ENCODE results near the gene NUDT2. TPM values are rescaled to one million over a fixed set of nuclear protein-coding genes. Genes with fewer than 3 reads are reported as not detected.
"Not testable (repeated sequence)": the region's sequence is repeated elsewhere in the genome, so short reads cannot be mapped to it uniquely, and the experiment has no call there.

The NUDT2 gene
- total and polyA plus RNA-seq, 4 donors: 13.6 to 38.3 (median 22.3) TPM

GRCh38 chr9:34338665-34339385 lies 9.5 kb downstream of the NUDT2 start:
- 60 to 63% methylated on average over 2 of the region's 2 CpGs for WGBS, 2 donors

GRCh38 chr9:34341659-34342295 lies 12.4 kb downstream of the NUDT2 start:
- Histone ChIP-seq H3K36me3 (ENCODE audit: control insufficient read depth in 1 of 2, insufficient read depth in 2 of 2, low read length in 1 of 2) (peaks cover 0 to 1% of the 10 kb centered on the region in 2 donors), H3K27me3 (ENCODE audit: control insufficient read depth in 1 of 2, insufficient read depth in 2 of 2, low read length in 1 of 2) (no peaks in the 10 kb centered on the region), H3K4me1 (ENCODE audit: control insufficient read depth in 1 of 2, insufficient read depth in 2 of 2, low read length in 2 of 2) (peaks cover 2 to 4% of the 10 kb centered on the region in 2 donors), H3K27ac (ENCODE audit: low read depth in 1 of 2, low read length in 2 of 2) (peak overlapping the region; percentile 38 to 73), H3K9me3 (ENCODE audit: control insufficient read depth, low read length) (no peaks in the 10 kb centered on the region), H3K4me3 (ENCODE audit: low read length in 2 of 2) (no peak overlapping the region)
- 51 to 53% methylated on average over 7 of the region's 7 CpGs for WGBS, 2 donors
- ATAC-seq (ENCODE audit: low FRiP score): peak; percentile 17
- intact Hi-C loops (cut with DNase I): loop anchor here in 1 of 2 donors (1.0 kb wide), 1 partner anchor 11 kb away; no protein-coding TSS in a partner anchor
- no peak for DNase-seq

More at GRCh38 chr9:34338665-34339385, 9.5 kb downstream of the NUDT2 start:
- no peaks in the 10 kb centered on the region for H3K9me3 ChIP-seq (ENCODE audit: control insufficient read depth, low read length)
- H3K4me1 ChIP-seq (ENCODE audit: control insufficient read depth in 1 of 2, insufficient read depth in 2 of 2, low read length in 2 of 2): peaks cover 2% of the 10 kb centered on the region in 2 donors
- peaks cover 0 to 1% of the 10 kb centered on the region in 2 donors for H3K36me3 ChIP-seq (ENCODE audit: control insufficient read depth in 1 of 2, insufficient read depth in 2 of 2, low read length in 1 of 2)
- no peak for ATAC-seq (ENCODE audit: low FRiP score)
- no peak overlapping the region for H3K27ac ChIP-seq (ENCODE audit: low read depth in 1 of 2, low read length in 2 of 2)
- H3K27me3 ChIP-seq (ENCODE audit: control insufficient read depth in 1 of 2, insufficient read depth in 2 of 2, low read length in 1 of 2): no peaks in the 10 kb centered on the region
- H3K4me3 ChIP-seq (ENCODE audit: low read length in 2 of 2): no peak overlapping the region
- no peak for DNase-seq
- intact Hi-C loops (cut with DNase I): loop anchor here (5.0 to 10.0 kb wide), 2 partner anchors 256 to 263 kb away; no protein-coding TSS in a partner anchor

GRCh38 chr9:34343090-34343489 lies 13.7 kb downstream of the NUDT2 start:
- DNase-seq (peak; percentile 87 to 91), ATAC-seq (ENCODE audit: low FRiP score) (peak; percentile 88)
- peaks cover 0 to 1% of the 10 kb centered on the region in 2 donors for H3K36me3 ChIP-seq (ENCODE audit: control insufficient read depth in 1 of 2, insufficient read depth in 2 of 2, low read length in 1 of 2)
- H3K4me3 ChIP-seq (ENCODE audit: low read length in 2 of 2): no peak overlapping the region
- intact Hi-C loops (cut with DNase I): no loop called here
- no peaks in the 10 kb centered on the region for H3K9me3 ChIP-seq (ENCODE audit: control insufficient read depth, low read length)
- H3K27ac ChIP-seq (ENCODE audit: low read depth in 1 of 2, low read length in 2 of 2): peak overlapping the region; percentile 46 to 97
- H3K4me1 ChIP-seq (ENCODE audit: control insufficient read depth in 1 of 2, insufficient read depth in 2 of 2, low read length in 2 of 2): peaks cover 2 to 4% of the 10 kb centered on the region in 2 donors
- H3K27me3 ChIP-seq (ENCODE audit: control insufficient read depth in 1 of 2, insufficient read depth in 2 of 2, low read length in 1 of 2): no peaks in the 10 kb centered on the region
- WGBS, 2 donors: 8 to 10% methylated on average over 5 of the region's 5 CpGs

GRCh38 chr9:34343605-34344004 lies 14.2 kb downstream of the NUDT2 start:
- Histone ChIP-seq H3K36me3 (ENCODE audit: control insufficient read depth in 1 of 2, insufficient read depth in 2 of 2, low read length in 1 of 2) (peaks cover 0 to 1% of the 10 kb centered on the region in 2 donors), H3K4me3 (ENCODE audit: low read length in 2 of 2) (no peak overlapping the region), H3K4me1 (ENCODE audit: control insufficient read depth in 1 of 2, insufficient read depth in 2 of 2, low read length in 2 of 2) (peaks cover 2 to 4% of the 10 kb centered on the region in 2 donors), H3K27me3 (ENCODE audit: control insufficient read depth in 1 of 2, insufficient read depth in 2 of 2, low read length in 1 of 2) (no peaks in the 10 kb centered on the region), H3K27ac (ENCODE audit: low read depth in 1 of 2, low read length in 2 of 2) (peak overlapping the region; percentile 46 to 89), H3K9me3 (ENCODE audit: control insufficient read depth, low read length) (no peaks in the 10 kb centered on the region)
- ATAC-seq (ENCODE audit: low FRiP score) (no peak), DNase-seq (no peak)
- 6 to 12% methylated on average over 1 of the region's 1 CpG for WGBS, 2 donors
- intact Hi-C loops (cut with DNase I): no loop called here

DNA sequence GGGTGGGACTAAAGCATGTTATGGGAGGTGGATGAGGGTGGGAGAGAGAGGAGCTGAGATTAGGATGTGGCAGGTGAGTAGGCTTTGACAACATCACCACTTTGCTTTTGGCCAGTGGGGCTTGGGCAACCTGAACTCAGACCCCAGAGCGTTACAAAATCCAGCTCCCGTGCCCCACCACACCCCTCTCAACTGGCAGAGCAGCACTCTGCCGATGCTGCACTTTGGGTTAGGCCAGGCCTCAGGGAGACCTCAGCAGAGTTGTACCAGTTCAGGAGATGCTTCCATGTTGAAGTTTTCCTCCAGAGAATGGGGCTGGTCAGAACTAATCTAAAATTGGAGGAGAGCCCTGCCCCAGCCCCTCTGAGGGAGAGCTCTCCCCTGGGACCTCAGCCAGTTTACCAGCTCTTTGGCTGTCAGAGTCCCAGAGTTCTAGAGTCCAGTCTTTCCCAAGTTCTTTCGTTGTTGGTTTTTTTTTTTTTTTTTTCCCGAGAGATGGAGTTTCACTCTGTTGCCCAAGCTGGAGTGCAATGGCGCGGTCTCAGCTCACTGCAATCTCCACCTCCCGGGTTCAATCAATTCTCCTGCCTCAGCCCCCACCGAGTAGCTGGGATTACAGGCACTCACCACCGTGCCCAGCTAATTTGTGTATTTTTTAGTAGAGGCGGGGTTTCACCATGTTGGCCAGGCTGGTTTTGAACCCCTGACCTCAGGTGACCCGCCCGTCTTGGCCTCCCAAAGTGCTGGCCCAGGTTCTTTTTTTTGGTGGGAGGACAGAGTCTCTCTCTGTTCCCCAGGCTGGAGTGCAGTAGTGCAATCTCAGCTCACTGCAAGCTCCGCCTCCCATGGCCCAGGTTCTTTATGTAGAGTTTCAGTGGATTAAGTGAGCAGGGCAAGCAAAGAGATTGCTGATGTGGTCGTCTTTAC lies 17.8 kb downstream of the NUDT2 start:
- intact Hi-C loops (cut with DNase I): no loop called here
- ATAC-seq (ENCODE audit: low FRiP score) (no peak), DNase-seq (no peak)
- Histone ChIP-seq H3K4me1 (ENCODE audit: control insufficient read depth in 1 of 2, insufficient read depth in 2 of 2, low read length in 2 of 2) (peaks cover 2 to 4% of the 10 kb centered on the region in 2 donors), H3K27me3 (ENCODE audit: control insufficient read depth in 1 of 2, insufficient read depth in 2 of 2, low read length in 1 of 2) (no peaks in the 10 kb centered on the region), H3K36me3 (ENCODE audit: control insufficient read depth in 1 of 2, insufficient read depth in 2 of 2, low read length in 1 of 2) (no peaks in the 10 kb centered on the region), H3K4me3 (ENCODE audit: low read length in 2 of 2) (no peak overlapping the region), H3K27ac (ENCODE audit: low read depth in 1 of 2, low read length in 2 of 2) (peak overlapping the region; percentile 46 to 73), H3K9me3 (ENCODE audit: control insufficient read depth, low read length) (no peaks in the 10 kb centered on the region)
- WGBS, 2 donors: 40 to 53% methylated on average over 15 of the region's 15 CpGs

DNA sequence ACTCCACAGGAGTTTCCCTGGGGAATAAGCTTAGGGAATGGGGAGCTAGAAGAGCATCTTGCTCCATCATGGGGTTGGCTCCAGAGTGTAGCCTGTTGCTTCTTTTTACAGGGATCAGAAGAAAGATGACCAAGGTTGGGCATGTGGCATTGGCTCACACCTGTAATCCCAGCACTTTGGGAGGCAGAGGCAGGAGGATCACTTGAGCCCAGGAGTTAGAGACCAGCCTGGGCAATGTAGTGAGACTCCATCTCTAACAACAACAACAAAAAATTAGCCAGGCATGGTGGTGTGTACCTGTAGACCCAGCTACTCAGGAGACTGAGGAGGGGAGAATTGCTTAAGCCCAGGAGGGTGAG lies 18.4 kb downstream of the NUDT2 start:
- Histone ChIP-seq H3K4me1 (ENCODE audit: control insufficient read depth in 1 of 2, insufficient read depth in 2 of 2, low read length in 2 of 2) (peaks cover 2 to 4% of the 10 kb centered on the region in 2 donors), H3K27ac (ENCODE audit: low read depth in 1 of 2, low read length in 2 of 2) (no peak overlapping the region), H3K36me3 (ENCODE audit: control insufficient read depth in 1 of 2, insufficient read depth in 2 of 2, low read length in 1 of 2) (no peaks in the 10 kb centered on the region), H3K4me3 (ENCODE audit: low read length in 2 of 2) (no peak overlapping the region), H3K9me3 (ENCODE audit: control insufficient read depth, low read length) (no peaks in the 10 kb centered on the region), H3K27me3 (ENCODE audit: control insufficient read depth in 1 of 2, insufficient read depth in 2 of 2, low read length in 1 of 2) (no peaks in the 10 kb centered on the region)
- intact Hi-C loops (cut with DNase I): no loop called here
- no peak for DNase-seq
- ATAC-seq (ENCODE audit: low FRiP score): no peak

DNA sequence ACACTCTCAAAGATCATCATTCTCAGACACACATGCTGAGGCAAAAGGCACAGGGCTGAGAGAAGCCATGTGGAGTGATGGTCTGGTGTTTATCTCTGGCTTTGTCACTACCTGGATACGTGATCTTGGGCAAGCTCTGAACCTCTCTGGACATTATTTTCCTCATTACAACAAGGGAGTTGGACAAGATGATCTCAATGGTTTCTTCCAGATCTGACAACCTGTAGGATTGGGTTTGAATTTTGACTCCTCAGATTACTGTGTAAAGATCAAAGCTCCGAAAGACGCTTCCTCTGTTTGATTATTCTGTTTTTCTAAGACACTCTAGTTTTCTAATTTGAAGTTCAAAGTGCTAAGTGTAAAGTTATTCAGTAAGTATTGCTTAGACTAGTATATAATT lies 20.0 kb downstream of the NUDT2 start:
- H3K27ac ChIP-seq (ENCODE audit: low read depth in 1 of 2, low read length in 2 of 2): no peak overlapping the region
- H3K27me3 ChIP-seq (ENCODE audit: control insufficient read depth in 1 of 2, insufficient read depth in 2 of 2, low read length in 1 of 2): no peaks in the 10 kb centered on the region
- ATAC-seq (ENCODE audit: low FRiP score) (no peak), DNase-seq (no peak)
- intact Hi-C loops (cut with DNase I): no loop called here
- peaks cover 0 to 2% of the 10 kb centered on the region in 2 donors for H3K4me1 ChIP-seq (ENCODE audit: control insufficient read depth in 1 of 2, insufficient read depth in 2 of 2, low read length in 2 of 2)
- H3K36me3 ChIP-seq (ENCODE audit: control insufficient read depth in 1 of 2, insufficient read depth in 2 of 2, low read length in 1 of 2): no peaks in the 10 kb centered on the region
- H3K9me3 ChIP-seq (ENCODE audit: control insufficient read depth, low read length): no peaks in the 10 kb centered on the region
- H3K4me3 ChIP-seq (ENCODE audit: low read length in 2 of 2): no peak overlapping the region
- 93 to 98% methylated on average over 3 of the region's 3 CpGs for WGBS, 2 donors

DNA sequence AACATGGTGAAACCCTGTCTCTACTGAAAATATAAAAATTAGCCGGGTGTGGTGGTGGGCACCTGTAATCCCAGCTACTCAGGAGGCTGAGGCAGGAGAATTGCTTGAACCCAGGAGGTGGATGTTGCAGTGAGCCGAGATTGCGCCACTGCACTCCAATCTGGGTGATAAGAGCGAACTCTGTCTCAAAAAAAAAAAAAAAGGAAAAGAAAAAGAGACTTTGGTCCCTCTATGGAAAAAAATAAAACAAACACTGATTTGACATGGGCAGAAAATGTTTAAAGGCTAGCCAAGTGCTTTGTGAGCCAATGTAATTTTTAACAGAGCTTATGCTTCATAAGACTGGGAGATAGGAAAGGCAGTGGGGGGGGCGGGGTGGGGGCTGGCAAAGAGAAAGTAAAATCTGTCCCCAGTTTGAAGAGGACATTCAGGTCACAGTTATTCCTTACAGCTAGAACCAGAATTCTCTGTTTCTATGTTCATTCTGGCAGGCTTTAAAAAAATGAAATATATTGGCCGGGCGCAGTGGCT lies 22.8 kb downstream of the NUDT2 start:
- H3K27me3 ChIP-seq (ENCODE audit: control insufficient read depth in 1 of 2, insufficient read depth in 2 of 2, low read length in 1 of 2); H3K27ac ChIP-seq (ENCODE audit: low read depth in 1 of 2, low read length in 2 of 2); DNase-seq; H3K9me3 ChIP-seq (ENCODE audit: control insufficient read depth, low read length); intact Hi-C loops (cut with DNase I); H3K4me3 ChIP-seq (ENCODE audit: low read length in 2 of 2); H3K36me3 ChIP-seq (ENCODE audit: control insufficient read depth in 1 of 2, insufficient read depth in 2 of 2, low read length in 1 of 2); H3K4me1 ChIP-seq (ENCODE audit: control insufficient read depth in 1 of 2, insufficient read depth in 2 of 2, low read length in 2 of 2); ATAC-seq (ENCODE audit: low FRiP score): not testable (repeated sequence)
- 17 to 20% methylated on average over 7 of the region's 7 CpGs for WGBS, 2 donors
